GM18907 (cell line): ENCODE data around the gene ETF1.

Experiments
- ATAC-seq: cut with Tn5 transposase; IDR thresholded peaks from one replicate; pipeline ENCODE4 v1.9.1; 2021; ENCODE audit warnings: mild to moderate bottlenecking, moderate library complexity; ENCODE audit not compliant: unreplicated experiment

ETF1 gene

GRCh38 chr5:138563340-138564118, 20.5 kb upstream of the ETF1 start:
- no peak for ATAC-seq

DNA sequence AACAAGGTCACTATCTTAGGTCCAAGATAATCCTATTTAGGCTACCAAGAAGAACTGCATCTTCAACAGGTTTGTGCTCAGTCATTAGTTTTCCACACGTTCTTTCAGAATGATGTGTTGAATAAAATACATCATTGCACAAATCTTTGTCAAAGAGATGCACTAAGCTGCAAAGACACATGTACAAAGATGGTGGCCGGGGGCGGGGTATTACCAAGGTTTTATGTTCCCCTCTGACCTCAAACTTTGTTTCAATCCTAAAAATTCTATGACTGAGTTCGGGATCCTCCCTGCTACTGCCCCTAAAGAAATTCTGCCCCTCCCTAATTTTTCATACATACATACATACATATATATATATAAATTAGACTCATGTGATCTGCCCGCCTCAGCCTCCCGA, 17.9 kb upstream of the ETF1 start:
- no peak for ATAC-seq

- no peak for ATAC-seq
Measured at GRCh38 chr5:138559937-138560336, 16.9 kb upstream of the ETF1 start.

DNA sequence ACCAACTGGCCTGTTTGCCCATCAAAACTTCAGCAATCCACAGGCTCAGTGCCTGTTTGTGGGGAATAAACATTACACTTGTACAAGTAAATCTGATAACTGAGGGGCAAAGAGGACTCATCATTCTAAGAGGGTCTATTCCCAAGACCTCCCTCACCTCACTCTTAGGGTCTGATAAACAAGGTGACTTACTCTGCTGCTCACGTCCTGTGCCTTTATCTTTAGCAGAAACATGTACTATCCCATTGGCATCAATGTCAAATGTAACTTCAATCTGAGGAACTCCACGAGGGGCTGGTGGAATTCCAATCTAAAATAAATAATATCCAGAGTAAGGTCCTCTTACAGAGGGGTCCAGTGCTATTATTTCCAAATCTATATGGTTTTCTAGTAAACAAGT, 14.6 kb upstream of the ETF1 start:
- ATAC-seq, result no peak

DNA sequence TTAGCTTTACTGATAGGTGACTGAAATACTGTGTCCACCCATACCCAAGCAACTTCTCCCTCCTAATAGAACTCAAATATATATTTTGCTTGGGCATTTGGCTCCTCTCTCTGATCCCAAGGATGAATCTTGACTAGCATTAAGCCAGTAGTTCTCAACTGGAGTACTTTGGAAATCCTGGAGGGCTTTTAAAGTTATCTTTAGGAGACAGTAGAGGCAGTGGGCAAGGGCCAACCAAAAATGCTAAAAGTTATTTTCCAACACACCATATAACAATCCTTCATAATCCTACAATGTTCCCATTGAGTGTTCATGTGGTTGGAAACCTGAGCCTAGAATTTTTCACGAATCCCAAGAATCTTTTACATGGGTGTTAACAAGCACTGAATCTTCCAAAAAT, 11.1 kb upstream of the ETF1 start:
- no peak for ATAC-seq

DNA sequence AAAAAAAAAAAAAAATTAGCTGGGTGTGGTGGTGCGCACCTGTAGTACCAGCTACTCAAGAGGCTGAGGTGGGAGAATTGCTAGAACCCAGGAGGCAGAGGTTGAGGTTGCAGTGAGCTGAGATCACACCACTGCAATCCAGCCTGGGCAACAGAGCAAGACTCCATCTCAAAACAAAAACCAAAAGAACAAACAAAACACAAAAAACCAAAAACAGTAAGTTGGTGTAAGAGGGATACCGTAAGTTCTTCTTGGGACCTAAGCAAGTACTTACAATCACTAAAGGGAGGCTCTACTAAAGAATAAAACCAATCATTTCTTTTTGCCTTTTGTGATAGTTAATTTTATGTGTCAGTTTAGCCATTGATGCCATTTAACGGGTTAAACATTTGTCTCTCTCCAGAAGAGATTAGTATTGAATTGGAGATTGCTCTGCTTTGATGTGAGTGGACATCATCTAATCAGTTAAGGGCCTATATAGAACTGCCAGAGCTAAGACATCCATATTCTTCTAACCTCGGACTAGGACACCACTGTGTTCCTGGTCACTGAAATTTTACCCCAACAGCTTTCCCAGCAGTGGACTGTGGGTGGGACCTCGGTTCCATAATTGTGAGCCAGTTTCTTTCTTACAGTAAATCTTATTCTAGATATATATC, 10.5 kb upstream of the ETF1 start:
- ATAC-seq, result no peak

GRCh38 chr5:138552657-138553056, 9.6 kb upstream of the ETF1 start:
- no peak for ATAC-seq

DNA sequence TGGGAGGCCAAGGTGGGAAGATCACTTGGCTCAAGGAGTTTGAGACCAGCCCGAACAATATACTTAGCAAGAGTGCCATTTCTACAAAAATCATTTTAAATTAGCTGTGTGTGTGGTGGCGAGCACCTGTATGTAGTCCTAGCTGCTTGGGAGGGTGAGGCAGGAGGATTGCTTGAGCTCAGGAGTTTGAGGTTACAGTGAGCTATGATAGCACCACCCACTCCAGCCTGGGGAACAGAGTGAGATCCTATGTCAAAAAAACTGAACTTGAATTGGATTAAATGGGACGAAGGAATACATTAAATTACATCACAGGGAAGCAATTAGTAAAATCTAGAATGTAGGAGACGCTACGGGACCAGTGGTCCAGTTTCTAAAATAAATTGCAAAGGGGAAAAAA, 6.4 kb upstream of the ETF1 start:
- ATAC-seq, result no peak

GRCh38 chr5:138545919-138546562, 3.0 kb upstream of the ETF1 start:
- no peak for ATAC-seq

GRCh38 chr5:138544181-138545134, 1.4 kb upstream of the ETF1 start:
- no peak for ATAC-seq

DNA sequence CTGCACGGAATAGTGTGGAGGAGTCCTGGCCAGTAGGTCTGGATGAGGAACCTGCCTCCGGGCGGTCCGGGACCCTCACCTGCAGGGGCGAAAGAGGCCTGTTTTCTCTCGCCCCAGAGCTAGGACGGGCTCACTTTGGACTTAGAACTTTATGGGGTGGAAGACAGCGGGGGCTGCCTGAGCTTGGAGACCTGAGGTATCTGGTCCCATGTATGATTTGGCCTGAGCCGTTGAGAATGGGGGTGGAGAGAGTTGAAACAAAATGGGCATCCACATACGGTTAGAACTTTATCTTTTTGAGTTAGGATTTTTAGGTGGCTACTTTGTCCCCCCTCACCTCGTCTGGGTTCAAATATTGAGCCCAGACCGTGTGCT, 681 bp upstream of the ETF1 start:
- peak; percentile 50 for ATAC-seq

GRCh38 chr5:138542180-138542955, 668 bp downstream of the ETF1 start:
- ATAC-seq, result peak; percentile 0

DNA sequence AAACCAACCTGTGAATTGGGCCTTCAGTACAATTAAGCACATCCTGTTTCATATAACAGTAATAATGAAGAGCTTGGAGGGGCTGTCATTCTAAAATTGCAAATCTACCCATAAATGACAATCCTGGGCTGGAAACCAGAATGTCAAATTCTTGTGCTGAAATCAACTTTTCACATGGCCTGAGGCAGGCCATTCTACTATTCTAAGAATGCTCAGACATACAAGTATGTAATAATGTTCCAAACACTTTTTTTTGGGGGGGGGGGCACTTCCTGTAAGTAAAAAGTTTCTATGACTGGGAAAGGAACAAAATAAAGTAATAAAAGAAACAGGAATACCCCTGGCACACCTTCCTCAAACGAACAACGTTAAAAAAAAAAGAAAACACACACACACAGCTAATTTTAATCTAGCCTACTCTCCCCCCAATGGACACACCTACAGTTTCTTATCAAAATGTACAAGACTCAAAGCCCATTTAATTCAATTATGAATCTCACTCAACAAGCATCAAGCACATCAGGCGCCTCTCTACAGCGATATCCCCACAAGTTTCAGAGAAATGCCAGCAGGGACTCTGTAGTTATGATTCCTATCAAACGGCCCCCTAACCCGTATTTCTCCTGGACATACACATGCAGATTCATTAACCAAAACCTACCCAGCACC, 1.4 kb downstream of the ETF1 start:
- no peak for ATAC-seq

DNA sequence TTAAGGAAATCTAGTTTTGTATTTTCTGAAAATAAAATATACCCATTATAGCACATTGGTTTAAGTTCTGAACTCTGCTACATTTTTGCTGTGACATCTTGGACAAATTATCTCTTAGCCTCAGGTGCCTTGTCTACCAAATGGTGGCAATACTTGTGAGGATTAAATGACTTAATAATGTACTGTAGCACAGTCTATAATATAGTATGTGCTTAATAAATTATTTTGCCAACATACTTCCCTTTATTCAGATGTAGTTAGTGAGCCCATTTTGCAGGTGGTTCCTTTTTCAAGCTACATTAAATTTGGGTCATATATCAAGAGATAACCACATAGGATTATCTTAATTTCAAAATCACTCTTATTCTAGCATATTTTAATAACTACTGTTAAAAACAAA, 3.2 kb downstream of the ETF1 start:
- ATAC-seq, result no peak

- no peak for ATAC-seq
Measured at GRCh38 chr5:138538943-138539627, 4.0 kb downstream of the ETF1 start.

- no peak for ATAC-seq
Measured at GRCh38 chr5:138536665-138537315, 6.2 kb downstream of the ETF1 start.

GRCh38 chr5:138536215-138536614, 6.8 kb downstream of the ETF1 start:
- no peak for ATAC-seq
